MM.1S (cell line): ENCODE results near the gene SMU1.

Experiments
- DNase-seq: peaks from one replicate; pipeline ENCODE4 v3.0.0-alpha.2; 2015
- H2AFZ ChIP-seq: fragments of 300-600 bp; sonication (generic); 2 replicates; pipeline ENCODE4 v1.6.0; 2016; ENCODE audit warnings: antibody characterized with exemption, low read length
- H3F3A ChIP-seq: fragments of 300-600 bp; sonication (generic); 2 replicates; pipeline ENCODE4 v1.6.1; 2016; ENCODE audit warnings: mild to moderate bottlenecking, antibody characterized with exemption, low read length, moderate library complexity, mixed read lengths; ENCODE audit not compliant: insufficient read depth
- H3K27ac ChIP-seq: fragments of 300-600 bp; sonication (generic); 2 replicates; pipeline ENCODE4 v1.5.1; 2016; ENCODE audit warnings: mild to moderate bottlenecking, low read length
- H3K27me3 ChIP-seq: fragments of 300-600 bp; sonication (generic); replicated peaks from 2 replicates; pipeline ENCODE4 v1.6.0; 2016; ENCODE audit warnings: low read length; ENCODE audit not compliant: insufficient read depth
- H3K36me3 ChIP-seq: fragments of 300-600 bp; sonication (generic); replicated peaks from 2 replicates; pipeline ENCODE4 v1.6.1; 2016; ENCODE audit warnings: mild to moderate bottlenecking, low read length, mixed read lengths; ENCODE audit not compliant: insufficient read depth
- H3K4me1 ChIP-seq: fragments of 300-600 bp; sonication (generic); 2 replicates; pipeline ENCODE4 v1.6.1; 2016; ENCODE audit warnings: low read length, mixed read lengths
- H3K4me2 ChIP-seq: fragments of 300-600 bp; sonication (generic); 2 replicates; pipeline ENCODE4 v1.6.0; 2016; ENCODE audit warnings: low read depth, low read length
- H3K4me3 ChIP-seq: fragments of 300-600 bp; sonication (generic); 2 replicates; pipeline ENCODE4 v1.5.1; 2016; ENCODE audit warnings: low read length, mixed read lengths
- H3K79me2 ChIP-seq: fragments of 300-600 bp; sonication (generic); 2 replicates; pipeline ENCODE4 v1.6.1; 2016; ENCODE audit warnings: mixed run types, low read length, mixed read lengths
- H3K9ac ChIP-seq: fragments of 300-600 bp; sonication (generic); 2 replicates; pipeline ENCODE4 v1.6.1; 2016; ENCODE audit warnings: low read length, mixed read lengths
- H3K9me2 ChIP-seq: fragments of 300-600 bp; sonication (generic); replicated peaks from 2 replicates; pipeline ENCODE4 v1.6.1; 2016; ENCODE audit warnings: mild to moderate bottlenecking, low read length, mixed read lengths; ENCODE audit not compliant: insufficient read depth
- H3K9me3 ChIP-seq: fragments of 300-600 bp; sonication (generic); replicated peaks from 2 replicates; pipeline ENCODE4 v1.6.1; 2016; ENCODE audit warnings: mild to moderate bottlenecking, low read length, mixed read lengths; ENCODE audit not compliant: insufficient read depth
- H4K20me1 ChIP-seq: fragments of 300-600 bp; sonication (generic); 2 replicates; pipeline ENCODE4 v1.6.1; 2016; ENCODE audit warnings: mild to moderate bottlenecking, low read length, moderate library complexity, mixed read lengths; ENCODE audit not compliant: insufficient read depth
- EZH2 ChIP-seq: fragments of 300-600 bp; sonication (generic); optimal IDR thresholded peaks from 2 replicates; pipeline ENCODE3; 2017; ENCODE audit warnings: low read depth, mild to moderate bottlenecking, antibody characterized with exemption, low read length, mixed read lengths
- EZH2phosphoT487 ChIP-seq: fragments of 300-600 bp; sonication (generic); IDR thresholded peaks from 2 replicates; pipeline ENCODE4 v1.6.1; 2018; ENCODE audit warnings: antibody characterized with exemption, low read length
- TF ChIP-seq, protein P1 (sequence below): fragments of 300-600 bp; sonication (generic); IDR thresholded peaks from 2 replicates; pipeline ENCODE4 v1.5.1; 2016; ENCODE audit warnings: antibody characterized with exemption, low read length, mixed read lengths

The SMU1 gene

DNA sequence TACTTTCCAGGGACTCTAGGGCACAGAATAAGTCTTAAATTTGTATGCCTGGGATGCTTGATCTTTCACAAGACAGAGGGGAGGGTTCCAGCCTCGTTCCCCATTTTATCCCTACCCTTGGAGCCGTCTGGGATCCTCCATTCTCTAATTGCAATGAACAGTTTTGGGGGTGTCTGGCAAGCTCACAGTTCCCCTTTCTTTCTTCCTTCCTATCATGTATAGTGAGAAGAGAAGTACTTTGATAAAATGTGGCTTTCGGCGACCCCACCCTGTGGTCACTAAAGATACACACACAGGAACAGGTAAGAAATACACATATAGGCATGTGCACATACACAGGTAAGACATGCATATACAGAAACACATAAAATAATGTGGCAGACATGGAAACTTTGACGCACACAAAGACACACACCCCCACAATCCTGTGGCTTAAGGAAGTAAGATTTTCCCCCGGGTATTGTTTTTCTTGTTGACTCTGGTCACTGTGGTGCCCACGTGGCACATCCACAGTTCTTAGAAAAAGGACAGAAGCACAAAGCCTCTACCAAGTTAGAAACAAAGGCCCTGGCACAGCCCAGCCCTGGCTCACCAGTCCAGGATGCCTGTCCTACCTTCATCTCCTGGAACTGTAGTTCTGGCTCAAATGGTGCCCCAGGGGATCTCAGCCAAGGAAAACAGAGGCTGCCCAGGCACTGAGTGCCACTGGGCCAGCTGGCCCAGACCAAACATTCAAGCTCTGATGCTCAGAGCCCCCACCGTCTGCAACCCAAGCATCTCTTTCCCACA lies 6.3 kb upstream of the SMU1 start:
- H3K4me1 ChIP-seq = 0 out of 2 replicates have a peak, but pooled peaks cover 3% of the 10 kb centered on the region
- H3K27me3 ChIP-seq = no peaks in the 10 kb centered on the region
- H3K4me2 ChIP-seq = no peak overlapping the region
- no peak for TF ChIP-seq EZH2phosphoT487
- no peak for TF ChIP-seq EZH2
- TF ChIP-seq, protein P1, sequence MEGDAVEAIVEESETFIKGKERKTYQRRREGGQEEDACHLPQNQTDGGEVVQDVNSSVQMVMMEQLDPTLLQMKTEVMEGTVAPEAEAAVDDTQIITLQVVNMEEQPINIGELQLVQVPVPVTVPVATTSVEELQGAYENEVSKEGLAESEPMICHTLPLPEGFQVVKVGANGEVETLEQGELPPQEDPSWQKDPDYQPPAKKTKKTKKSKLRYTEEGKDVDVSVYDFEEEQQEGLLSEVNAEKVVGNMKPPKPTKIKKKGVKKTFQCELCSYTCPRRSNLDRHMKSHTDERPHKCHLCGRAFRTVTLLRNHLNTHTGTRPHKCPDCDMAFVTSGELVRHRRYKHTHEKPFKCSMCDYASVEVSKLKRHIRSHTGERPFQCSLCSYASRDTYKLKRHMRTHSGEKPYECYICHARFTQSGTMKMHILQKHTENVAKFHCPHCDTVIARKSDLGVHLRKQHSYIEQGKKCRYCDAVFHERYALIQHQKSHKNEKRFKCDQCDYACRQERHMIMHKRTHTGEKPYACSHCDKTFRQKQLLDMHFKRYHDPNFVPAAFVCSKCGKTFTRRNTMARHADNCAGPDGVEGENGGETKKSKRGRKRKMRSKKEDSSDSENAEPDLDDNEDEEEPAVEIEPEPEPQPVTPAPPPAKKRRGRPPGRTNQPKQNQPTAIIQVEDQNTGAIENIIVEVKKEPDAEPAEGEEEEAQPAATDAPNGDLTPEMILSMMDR = no peak
- H3K27ac ChIP-seq = no peak overlapping the region
- no peaks in the 10 kb centered on the region for H4K20me1 ChIP-seq
- no peaks in the 10 kb centered on the region for H3K79me2 ChIP-seq
- no peaks in the 10 kb centered on the region for H3K36me3 ChIP-seq
- no peak overlapping the region for H2AFZ ChIP-seq
- no peak for DNase-seq
- no peaks in the 10 kb centered on the region for H3K9me3 ChIP-seq
- no peaks in the 10 kb centered on the region for H3K9me2 ChIP-seq
- H3F3A ChIP-seq = peaks cover 5% of the 10 kb centered on the region; the same call in 1 of the 2 replicates
- no peak overlapping the region for H3K9ac ChIP-seq
- H3K4me3 ChIP-seq = no peak overlapping the region

DNA sequence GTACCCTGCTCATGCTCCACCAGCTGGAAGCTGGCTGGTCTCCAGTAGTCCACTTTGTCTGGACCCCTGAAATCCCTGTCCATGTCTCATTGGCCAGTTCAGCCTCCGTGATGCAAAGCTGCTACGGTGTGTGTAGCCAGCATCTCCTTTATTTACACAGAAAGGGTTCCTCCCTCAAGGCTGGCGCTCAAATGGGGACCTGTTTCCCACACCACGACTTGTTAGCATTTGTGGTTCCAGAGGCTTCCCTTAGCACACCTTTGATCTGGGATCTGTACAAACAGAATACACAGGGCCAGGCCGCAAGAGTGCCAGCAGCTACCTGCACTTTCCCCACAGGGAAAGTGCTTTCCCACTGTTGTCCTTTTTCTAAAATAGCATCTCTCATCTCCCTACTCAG lies 5.7 kb upstream of the SMU1 start:
- Histone ChIP-seq H3K9ac (no peak overlapping the region), H3K27me3 (no peaks in the 10 kb centered on the region), H3K79me2 (no peaks in the 10 kb centered on the region), H2AFZ (no peak overlapping the region), H3F3A (peaks cover 5% of the 10 kb centered on the region; the same call in 1 of the 2 replicates), H3K9me3 (no peaks in the 10 kb centered on the region), H4K20me1 (no peaks in the 10 kb centered on the region), H3K4me2 (no peak overlapping the region), H3K4me3 (no peak overlapping the region), H3K36me3 (no peaks in the 10 kb centered on the region), H3K27ac (no peak overlapping the region), H3K4me1 (0 out of 2 replicates have a peak, but pooled peaks cover 3% of the 10 kb centered on the region), H3K9me2 (no peaks in the 10 kb centered on the region)
- no peak for DNase-seq
- TF ChIP-seq EZH2phosphoT487 = no peak
- no peak for TF ChIP-seq EZH2
- TF ChIP-seq, protein P1 = no peak

DNA sequence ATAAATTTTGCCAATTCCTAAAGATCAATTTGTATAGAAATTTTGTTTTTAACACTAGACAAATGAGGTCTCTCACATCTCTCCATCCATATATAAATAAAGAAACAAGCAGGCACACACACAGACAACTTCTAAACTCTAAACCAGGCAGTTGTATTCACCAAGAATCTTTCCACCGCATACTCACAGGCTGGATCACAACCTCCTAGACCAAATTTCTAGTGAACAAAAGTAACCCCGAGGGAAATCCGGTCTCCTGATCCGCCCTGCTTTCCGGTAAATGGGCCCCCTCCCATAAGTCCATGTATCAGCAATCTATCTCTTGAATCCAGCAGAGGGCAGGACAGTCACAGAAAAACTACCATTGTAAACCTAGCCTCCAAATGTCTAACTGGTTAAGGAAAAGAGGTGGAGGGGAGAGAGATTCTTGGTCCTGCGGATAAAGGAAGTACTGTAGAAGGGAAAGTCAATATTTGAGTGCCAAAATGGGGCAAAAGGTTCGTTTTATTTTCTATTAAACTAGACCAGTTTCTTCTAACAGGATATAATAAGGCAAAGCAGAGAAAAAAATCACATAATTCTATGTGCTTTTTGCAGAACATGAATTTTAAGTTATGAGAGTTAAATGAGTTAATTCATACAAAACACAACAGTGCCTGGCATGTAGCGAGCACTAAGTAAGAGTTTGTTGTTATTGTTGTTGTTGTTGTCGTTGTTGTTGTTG lies 4.8 kb upstream of the SMU1 start:
- H2AFZ ChIP-seq = 0 out of 2 replicates have a peak overlapping the region, but pooled peaks have one; percentile 4

More for the DNA sequence above, 4.8 kb upstream of the SMU1 start:
- TF ChIP-seq, protein P1 = peak; percentile 81
- no peak for TF ChIP-seq EZH2
- Histone ChIP-seq H3K9ac (peak overlapping the region; percentile 7; the same call in 1 of the 2 replicates), H3K27ac (no peak overlapping the region), H3K4me2 (peak overlapping the region; percentile 40; the same call in 1 of the 2 replicates), H3K9me2 (no peaks in the 10 kb centered on the region), H3K79me2 (peaks cover 3% of the 10 kb centered on the region), H3K4me1 (0 out of 2 replicates have a peak, but pooled peaks cover 3% of the 10 kb centered on the region), H3K4me3 (peak overlapping the region; percentile 9; the same call in 1 of the 2 replicates), H3K9me3 (no peaks in the 10 kb centered on the region), H3F3A (peaks cover 6% of the 10 kb centered on the region; the same call in 1 of the 2 replicates), H4K20me1 (no peaks in the 10 kb centered on the region), H3K27me3 (no peaks in the 10 kb centered on the region), H3K36me3 (no peaks in the 10 kb centered on the region)
- peak; percentile 82 for DNase-seq
